GM12878 (cell line): ENCODE measurements around the gene ELL. TPM values are rescaled to one million over a fixed set of nuclear protein-coding genes. Genes with fewer than 3 reads are reported as not detected.

ENCODE experiments used
- ATAC-seq: fragments of 200-7000 bp; cut with Tn5 transposase; 3 replicates; pipeline ENCODE4 v1.9.1; 2020; ENCODE audit warnings: mild to moderate bottlenecking, moderate library complexity
- BruUV-seq: library from RNA; stranded (reverse); fragments of 400-500 nt; replicated peaks from 2 replicates; lab custom pipeline; 2021; lab: Mats Ljungman, UMichigan
- CTCF ChIA-PET: fragments of 300-600 bp; sonication (Branson Sonifier 250); formaldehyde crosslinking; extraction: SDS; loops from one replicate; lab custom pipeline; 2021; ENCODE audit warnings: inconsistent platforms; lab: Yijun Ruan, JAX
- POLR2A ChIA-PET: fragments of 350-600 bp; formaldehyde crosslinking; extraction: SDS; loops from one replicate; lab custom pipeline; 2021; ENCODE audit warnings: inconsistent platforms; lab: Charles Lee
- RAD21 ChIA-PET: fragments of 300-600 bp; sonication (Branson Sonifier 250); formaldehyde crosslinking; loops from one replicate; lab custom pipeline; 2023; ENCODE audit warnings: antibody characterized with exemption; ENCODE audit not compliant: unreplicated experiment; lab: Charles Lee
- SMC1A ChIA-PET: fragments of 300-600 bp; sonication (Branson Sonifier 250); formaldehyde crosslinking; loops from one replicate; lab custom pipeline; 2023; ENCODE audit not compliant: unreplicated experiment, uncharacterized antibody; lab: Charles Lee
- DNase-seq: peaks from one replicate; pipeline ENCODE4 v3.0.0-alpha.2; 2011; ENCODE audit warnings: low read depth, low spot score
- FAIRE-seq: peaks from 3 replicates; lab custom pipeline; 2011; peaks lifted over from hg19 to GRCh38; lab: Jason Lieb, UNC
- H2AFZ ChIP-seq: 2 replicates; pipeline ENCODE4 v1.6.0; 2011; ENCODE audit warnings: low read depth, low read length, control low read depth; ENCODE audit not compliant: control insufficient read depth
- H3K27ac ChIP-seq: 2 replicates; pipeline ENCODE4 v1.5.1; 2011; ENCODE audit warnings: control low read depth; ENCODE audit not compliant: control insufficient read depth, insufficient read depth
- H3K27me3 ChIP-seq, 2 experiments: replicated peaks in 1 of 2; 2 replicates each; pipeline versions ENCODE4 v1.6.0 to v1.6.1; 2011; ENCODE audit warnings: low read length in 1 of 2; ENCODE audit not compliant: control insufficient read depth in 2 of 2, insufficient read depth in 2 of 2
- H3K36me3 ChIP-seq, 2 experiments: 2 replicates each; pipeline ENCODE4 v1.5.1; 2011; ENCODE audit warnings: low read length in 1 of 2; ENCODE audit not compliant: control insufficient read depth in 2 of 2, insufficient read depth in 2 of 2
- H3K4me1 ChIP-seq: 2 replicates; pipeline ENCODE4 v1.6.1; 2011; ENCODE audit warnings: mild to moderate bottlenecking, low read length, moderate library complexity, mixed read lengths; ENCODE audit not compliant: control insufficient read depth, insufficient read depth
- H3K4me2 ChIP-seq: 2 replicates; pipeline ENCODE4 v1.6.0; 2011; ENCODE audit warnings: control low read depth; ENCODE audit not compliant: control insufficient read depth, insufficient read depth
- H3K4me3 ChIP-seq: fragments of 200-600 bp; sonication (generic); 2 replicates; pipeline ENCODE4 v1.5.1; 2016
- H3K79me2 ChIP-seq: 2 replicates; pipeline ENCODE4 v1.6.0; 2011; ENCODE audit warnings: low read length; ENCODE audit not compliant: control insufficient read depth, insufficient read depth
- H3K9ac ChIP-seq: 2 replicates; pipeline ENCODE4 v1.8.0; 2011; ENCODE audit warnings: low read length, control low read depth, mixed read lengths; ENCODE audit not compliant: control insufficient read depth, insufficient read depth
- H3K9me3 ChIP-seq: replicated peaks from 3 replicates; pipeline ENCODE4 v1.5.1; 2011; ENCODE audit warnings: mild to moderate bottlenecking, low read length; ENCODE audit not compliant: control insufficient read depth, insufficient read depth
- H4K20me1 ChIP-seq: 2 replicates; pipeline ENCODE4 v1.6.0; 2011; ENCODE audit not compliant: control insufficient read depth, insufficient read depth
- BMI1 ChIP-seq: fragments of 450-650 bp; IDR thresholded peaks from 2 replicates; pipeline ENCODE4 v1.6.1; 2016; ENCODE audit warnings: mild to moderate bottlenecking, moderate library complexity, borderline replicate concordance
- CHD2 ChIP-seq: IDR thresholded peaks from 2 replicates; pipeline ENCODE4 v1.6.1; 2011; ENCODE audit warnings: low read depth, low read length, improper control_type of control experiment, borderline replicate concordance
- EED ChIP-seq: sonication (generic); IDR thresholded peaks from 2 replicates; pipeline ENCODE4 v1.6.1; 2016; ENCODE audit warnings: antibody characterized with exemption, low read depth
- HSF1 ChIP-seq: fragments of 150-350 bp; IDR thresholded peaks from 2 replicates; pipeline ENCODE4 v1.6.1; 2014; ENCODE audit warnings: mild to moderate bottlenecking, low read depth, low read length
- JUND ChIP-seq: IDR thresholded peaks from 2 replicates; pipeline ENCODE4 v1.6.1; 2012; ENCODE audit warnings: low read depth, mild to moderate bottlenecking, low read length, improper control_type of control experiment, moderate library complexity
- MLLT1 ChIP-seq: fragments of 450-650 bp; IDR thresholded peaks from 2 replicates; pipeline ENCODE4 v1.6.1; 2016; ENCODE audit warnings: mild to moderate bottlenecking
- NFXL1 ChIP-seq: fragments of 450-650 bp; IDR thresholded peaks from 2 replicates; pipeline ENCODE4 v1.6.1; 2017; ENCODE audit warnings: antibody characterized with exemption, mild to moderate bottlenecking, borderline replicate concordance
- NFYA ChIP-seq: IDR thresholded peaks from 2 replicates; pipeline ENCODE4 v1.6.1; 2011; ENCODE audit warnings: low read depth, mild to moderate bottlenecking, low read length, improper control_type of control experiment, borderline replicate concordance
- NR2C1 ChIP-seq: fragments of 450-650 bp; IDR thresholded peaks from 2 replicates; pipeline ENCODE4 v1.6.1; 2017; ENCODE audit warnings: antibody characterized with exemption, mild to moderate bottlenecking, moderate library complexity
- NR2F1 ChIP-seq: fragments of 450-650 bp; conservative IDR thresholded peaks from 2 replicates; pipeline ENCODE4 v1.6.1; 2017; ENCODE audit warnings: mild to moderate bottlenecking
- PAX5 ChIP-seq: IDR thresholded peaks from 2 replicates; pipeline ENCODE4 v1.6.1; 2011; ENCODE audit warnings: low read depth, low read length, borderline replicate concordance
- POLR2AphosphoS2 ChIP-seq: IDR thresholded peaks from 2 replicates; pipeline ENCODE4 v1.6.1; 2011; ENCODE audit warnings: low read depth, mild to moderate bottlenecking, low read length, improper control_type of control experiment, moderate library complexity
- RAD51 ChIP-seq: fragments of 450-650 bp; IDR thresholded peaks from 2 replicates; pipeline ENCODE4 v1.6.1; 2016; ENCODE audit warnings: moderate library complexity, mild to moderate bottlenecking, inconsistent platforms
- YY1 ChIP-seq: IDR thresholded peaks from 2 replicates; pipeline ENCODE4 v1.6.1; 2011; ENCODE audit warnings: low read depth, mild to moderate bottlenecking, low read length
- WGBS: methylation state at CpG from one replicate; pipeline ENCODE4 v1.1.6; 2016; ENCODE audit warnings: low lambda C conversion rate; ENCODE audit not compliant: insufficient replicate concordance, insufficient coverage; ENCODE audit errors: missing lambda C conversion rate; 5-methylcytosine and 5-hydroxymethylcytosine counted together
- in situ Hi-C: fragments of 300-500 bp; cut with MboI; formaldehyde crosslinking; loops from 9 replicates; pipeline ENCODE4 v1.14.3; 2018; ENCODE audit warnings: mixed read lengths
- intact Hi-C: fragments of 100-400 bp; cut with micrococcal nuclease; formaldehyde crosslinking; loops from one replicate; pipeline ENCODE4 v1.14.2; 2022; ENCODE audit not compliant: unreplicated experiment
- polyA plus RNA-seq, 11 experiments: library from polyadenylated mRNA; depleted of rRNA in 4 of 11; unstranded in 6 of 11; stranded (reverse) in 5 of 11; fragments of >200 nt; fragmentation: Nextera tagmentation in 4 of 11; fragmentation: Illumina TruSeq in 1 of 11; extraction: Ambion mirVana in 4 of 11; extraction: Trizol in 1 of 11; gene quantifications; 1 replicate in 1 of 11; 2 replicates in 10 of 11; pipeline versions ENCODE4 v1.2.1 to v1.2.3, GENCODE V29; 2011 to 2016; ENCODE audit warnings: inconsistent platforms in 2 of 11, missing spikeins in 2 of 11, low read depth in 1 of 11
- total RNA-seq, 4 experiments: library from RNA; depleted of rRNA in 3 of 4; stranded (reverse); fragments of >200 nt in 3 of 4; fragmentation: Illumina TruSeq in 1 of 4; extraction: Trizol in 1 of 4; gene quantifications; 2 replicates each; pipeline versions ENCODE4 v1.2.1 to v1.2.3, GENCODE V29; 2013 to 2021

Gene ELL
- total and polyA plus RNA-seq, 10 of the 15 experiments (the other 5 are each of a cell fraction or from before 2014, with no cell fraction given) = 0.91 to 25.0 (median 9.1) TPM

GRCh38 chr19:18444513-18444912, 77.4 kb downstream of the ELL start:
- H3K4me2 ChIP-seq = no peak overlapping the region
- no peak overlapping the region for H3K27ac ChIP-seq
- H3K4me3 ChIP-seq = no peak overlapping the region
- no peaks in the 10 kb centered on the region for H3K79me2 ChIP-seq
- 96% methylated on average over 19 of the region's 19 CpGs for WGBS
- no peaks in the 10 kb centered on the region for H3K9me3 ChIP-seq
- peaks cover 11 to 30% of the 10 kb centered on the region in 2 experiments; a peak in 3 of 4 replicates for H3K36me3 ChIP-seq
- peaks cover 3% of the 10 kb centered on the region; the same call in 1 of the 2 replicates for H3K4me1 ChIP-seq
- ATAC-seq (no peak), FAIRE-seq (no peak), DNase-seq (no peak)
- ChIA-PET RAD21 (no interaction called here), POLR2A (no interaction called here), SMC1A (no interaction called here), CTCF (no interaction called here)
- intact Hi-C loops (no loop called here), in situ Hi-C loops (no loop called here)
- H3K27me3 ChIP-seq = no peaks in the 10 kb centered on the region
- BruUV-seq = TSS peak; percentile 25
- H4K20me1 ChIP-seq = no peaks in the 10 kb centered on the region; the same call in 1 of the 2 replicates
- H3K9ac ChIP-seq = no peak overlapping the region
- TF ChIP-seq PAX5 = no peak
- TF ChIP-seq MLLT1 = no peak
- no peak for TF ChIP-seq RAD51
- no peak for TF ChIP-seq NFXL1
- TF ChIP-seq JUND = no peak
- no peak for TF ChIP-seq POLR2AphosphoS2
- TF ChIP-seq YY1 = no peak
- no peak for TF ChIP-seq EED
- no peak for TF ChIP-seq NFYA
- TF ChIP-seq BMI1 = no peak
- no peak for TF ChIP-seq CHD2
- no peak for TF ChIP-seq NR2C1
- TF ChIP-seq HSF1 = no peak
- no peak for TF ChIP-seq NR2F1
- no peak overlapping the region for H2AFZ ChIP-seq
